Ovary (tissue), 9 donors: ENCODE measurements around the gene IGSF11. TPM values are rescaled to one million over a fixed set of nuclear protein-coding genes. Genes with fewer than 3 reads are reported as not detected.

Experiments used
- DNase-seq, 5 donors: peaks; one replicate each; pipeline ENCODE4 v3.0.0-alpha.2; 2019 to 2020
- H3K27ac ChIP-seq, 2 donors: fragments of 200-600 bp; one replicate each; pipeline versions ENCODE4 v1.5.1 to v1.8.0; 2019 to 2022
- H3K27me3 ChIP-seq: fragments of 200-600 bp; one replicate; pipeline ENCODE4 v1.8.0; 2022
- H3K36me3 ChIP-seq: fragments of 200-600 bp; sonication (generic); one replicate; pipeline ENCODE4 v1.5.1; 2019
- H3K4me1 ChIP-seq: one replicate; pipeline ENCODE4 v1.8.1; 2013; ENCODE audit warnings: mild to moderate bottlenecking, moderate library complexity; ENCODE audit not compliant: insufficient read depth
- H3K4me3 ChIP-seq: fragments of 200-600 bp; sonication (generic); one replicate; pipeline ENCODE4 v1.5.1; 2017
- H3K9me3 ChIP-seq, 2 donors: fragments of 200-600 bp in 1 of 2; sonication (generic) in 1 of 2; one replicate each; pipeline versions ENCODE4 v1.5.1 to v1.8.1; 2013 to 2019; ENCODE audit warnings: mild to moderate bottlenecking in 1 of 2, moderate library complexity in 1 of 2
- EP300 ChIP-seq: sonication (generic); formaldehyde crosslinking; IDR thresholded peaks from one replicate; pipeline ENCODE4 v1.6.1; 2017; ENCODE audit warnings: antibody characterized with exemption
- POLR2A ChIP-seq: fragments of 450-650 bp; IDR thresholded peaks from one replicate; pipeline ENCODE4 v1.6.1; 2017; ENCODE audit warnings: antibody characterized with exemption, mild to moderate bottlenecking, moderate library complexity
- WGBS, 3 donors: extraction: QIAGEN DNeasy Blood & Tissue Kit in 1 of 3; methylation state at CpG; one replicate each; pipeline versions ENCODE4 v1.1.5 to v1.1.7; 2013 to 2017; 5-methylcytosine and 5-hydroxymethylcytosine counted together
- intact Hi-C, 4 donors: fragments of 100-400 bp; cut with DNase I; formaldehyde crosslinking; loops; one replicate each; pipeline versions ENCODE4 v1.11.0 to v1.15.1; 2022 to 2023
- polyA plus RNA-seq, 2 donors: library from polyadenylated mRNA; stranded (reverse); fragments of 200-250 nt in 1 of 2; fragments of 350-450 nt in 1 of 2; fragmentation: Illumina TruSeq in 1 of 2; extraction: RNeasy Lipid Tissue Mini Kit (QIAGEN cat#74804) in 1 of 2; gene quantifications; one replicate each; pipeline ENCODE4 v1.2.3, GENCODE V29; 2013 to 2014
- total RNA-seq, 7 donors: library from RNA; depleted of rRNA in 2 of 7; stranded (reverse); fragments of >200 nt in 2 of 7; fragmentation: NEBNext Ultra II Directional in 3 of 7; extraction: Animal tissue kit (Norgen Biotek cat#: 25700) in 3 of 7; gene quantifications; one replicate each; pipeline versions ENCODE4 v1.1.0 to v1.2.4, GENCODE V29; 2016 to 2023
- TF ChIP-seq, protein P1 (sequence below), 3 donors: fragments of 450-650 bp in 2 of 3; fragments of 200-600 bp in 1 of 3; IDR thresholded peaks; one replicate each; pipeline versions ENCODE4 v1.5.1 to v1.8.0; 2016 to 2022; ENCODE audit warnings: antibody characterized with exemption in 3 of 3, mild to moderate bottlenecking in 1 of 3
- donor health status: DM: no; HTN: no; CAD: no; lungs with moderate emphysema.
- donor health status: DM: no; HTN: no; CAD: no.
- donor health status: Bipolar disorder and iron deficiency.
- donor health status: DM: yes; HTN: yes; CAD: no.
- donor health status: DM: no; HTN: no; CAD: no.
- donor health status: DM: yes; HTN: yes; CAD: no.

The IGSF11 gene
- total and polyA plus RNA-seq, 9 donors, result 8.9 to 22.3 (median 16.8) TPM

DNA sequence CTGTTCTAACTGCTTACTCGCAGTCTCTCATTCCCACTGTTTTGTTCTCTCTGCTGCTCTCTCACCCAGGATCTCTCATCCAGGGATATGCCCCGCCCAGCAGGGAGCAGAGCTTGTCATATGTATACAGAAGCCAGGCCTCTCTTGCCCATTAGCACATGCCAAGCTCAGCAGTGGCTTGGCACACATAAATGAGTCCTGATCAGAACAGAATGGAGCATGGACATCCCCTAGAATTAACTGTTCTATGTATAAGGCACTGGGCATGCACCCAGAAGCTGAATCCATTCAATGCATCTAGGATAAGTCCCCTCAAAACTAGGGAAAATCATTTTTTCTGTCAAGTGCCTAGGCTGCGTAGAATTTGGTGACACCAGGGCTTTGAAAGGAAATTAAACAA, 61.6 kb downstream of the IGSF11 start:
- Histone ChIP-seq H3K9me3 (no peaks in the 10 kb centered on the region), H3K4me1 (peaks cover 5% of the 10 kb centered on the region), H3K27me3 (no peaks in the 10 kb centered on the region), H3K4me3 (no peak overlapping the region), H3K27ac (no peak overlapping the region), H3K36me3 (no peaks in the 10 kb centered on the region)
- intact Hi-C loops, result no loop called here
- 88 to 91% (median 89%) methylated on average over 3 of the region's 3 CpGs for WGBS, 3 donors
- TF ChIP-seq, protein P1, sequence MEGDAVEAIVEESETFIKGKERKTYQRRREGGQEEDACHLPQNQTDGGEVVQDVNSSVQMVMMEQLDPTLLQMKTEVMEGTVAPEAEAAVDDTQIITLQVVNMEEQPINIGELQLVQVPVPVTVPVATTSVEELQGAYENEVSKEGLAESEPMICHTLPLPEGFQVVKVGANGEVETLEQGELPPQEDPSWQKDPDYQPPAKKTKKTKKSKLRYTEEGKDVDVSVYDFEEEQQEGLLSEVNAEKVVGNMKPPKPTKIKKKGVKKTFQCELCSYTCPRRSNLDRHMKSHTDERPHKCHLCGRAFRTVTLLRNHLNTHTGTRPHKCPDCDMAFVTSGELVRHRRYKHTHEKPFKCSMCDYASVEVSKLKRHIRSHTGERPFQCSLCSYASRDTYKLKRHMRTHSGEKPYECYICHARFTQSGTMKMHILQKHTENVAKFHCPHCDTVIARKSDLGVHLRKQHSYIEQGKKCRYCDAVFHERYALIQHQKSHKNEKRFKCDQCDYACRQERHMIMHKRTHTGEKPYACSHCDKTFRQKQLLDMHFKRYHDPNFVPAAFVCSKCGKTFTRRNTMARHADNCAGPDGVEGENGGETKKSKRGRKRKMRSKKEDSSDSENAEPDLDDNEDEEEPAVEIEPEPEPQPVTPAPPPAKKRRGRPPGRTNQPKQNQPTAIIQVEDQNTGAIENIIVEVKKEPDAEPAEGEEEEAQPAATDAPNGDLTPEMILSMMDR (IDR thresholded peaks at IDR 0.05), result no peak
- TF ChIP-seq POLR2A (no peak), EP300 (no peak)
- no peak for DNase-seq

DNA sequence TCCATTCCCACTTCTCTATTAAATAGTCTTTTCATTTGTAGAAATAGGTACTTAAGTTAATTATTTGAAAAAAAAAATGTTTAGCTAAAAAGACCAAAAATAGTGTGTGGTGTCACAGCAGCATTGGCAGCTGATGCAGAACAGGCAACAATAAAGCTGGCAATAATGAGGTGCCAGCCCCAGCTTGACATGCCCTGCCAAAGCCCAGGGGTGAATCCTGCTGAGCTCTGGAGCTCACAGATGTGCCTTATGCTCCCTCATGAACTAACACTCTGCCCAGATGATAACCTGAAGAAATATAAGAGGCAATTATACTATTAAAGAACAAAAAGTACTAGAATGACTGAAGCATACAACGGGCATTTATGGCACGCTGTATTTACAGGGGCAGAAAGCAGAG, 63.8 kb downstream of the IGSF11 start:
- no peak overlapping the region for H3K4me3 ChIP-seq
- intact Hi-C loops, result no loop called here
- no peaks in the 10 kb centered on the region for H3K4me1 ChIP-seq
- no peaks in the 10 kb centered on the region for H3K9me3 ChIP-seq
- H3K36me3 ChIP-seq, result no peaks in the 10 kb centered on the region
- H3K27ac ChIP-seq, result no peak overlapping the region
- H3K27me3 ChIP-seq, result no peaks in the 10 kb centered on the region
- no peak for DNase-seq
- WGBS, 3 donors, result 70 to 86% (median 80%) methylated on average over 2 of the region's 2 CpGs
- no peak for TF ChIP-seq POLR2A

DNA sequence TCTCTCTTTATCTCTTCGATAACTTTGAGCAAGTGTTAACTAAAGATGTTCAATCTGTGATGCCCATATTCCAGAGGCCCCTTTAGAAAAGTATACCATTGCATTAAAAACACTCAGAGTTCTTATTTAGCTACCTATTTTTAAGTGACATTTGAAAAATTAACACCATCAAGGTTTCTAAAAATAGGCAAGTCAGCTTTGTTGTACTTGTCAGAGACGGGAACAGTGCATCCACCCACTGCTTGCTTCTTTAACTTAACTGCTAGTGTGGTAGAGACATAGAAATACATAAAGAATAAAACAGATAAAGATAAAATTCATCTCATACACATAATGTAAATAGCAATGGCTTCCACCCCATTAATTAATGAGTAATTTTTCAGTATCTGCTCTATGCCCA, 66.0 kb downstream of the IGSF11 start:
- no peak for DNase-seq
- no peaks in the 10 kb centered on the region for H3K36me3 ChIP-seq
- no peaks in the 10 kb centered on the region for H3K4me1 ChIP-seq
- no peak overlapping the region for H3K27ac ChIP-seq
- H3K27me3 ChIP-seq, result no peaks in the 10 kb centered on the region
- H3K4me3 ChIP-seq, result no peak overlapping the region
- H3K9me3 ChIP-seq, result no peaks in the 10 kb centered on the region
- TF ChIP-seq POLR2A, result no peak
- TF ChIP-seq, protein P1 (IDR thresholded peaks at IDR 0.05), result no peak
- no peak for TF ChIP-seq EP300
- 67 to 74% (median 67%) methylated on average over 2 of the region's 2 CpGs for WGBS, 3 donors
- intact Hi-C loops, result no loop called here

DNA sequence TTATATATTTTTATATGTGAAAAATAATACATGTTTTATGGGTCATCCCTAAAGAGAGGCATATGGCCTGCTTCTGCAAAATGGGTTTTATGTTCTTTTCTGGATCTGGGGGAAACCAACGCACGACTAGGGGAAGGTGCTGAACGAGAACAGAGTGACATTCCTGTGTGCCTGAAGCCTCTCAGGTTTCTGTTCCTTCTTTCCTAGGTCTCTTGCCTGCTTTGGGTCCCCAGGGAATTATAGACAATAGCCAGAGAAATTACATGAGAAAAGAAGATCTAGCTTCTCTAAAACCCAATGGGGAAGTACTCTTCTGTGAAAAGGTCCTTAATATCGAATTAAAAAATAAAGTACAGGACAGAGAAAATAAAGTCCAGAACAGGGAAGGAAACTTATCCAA, 66.5 kb downstream of the IGSF11 start:
- TF ChIP-seq, protein P1 (IDR thresholded peaks at IDR 0.05), result no peak
- TF ChIP-seq EP300 (no peak), POLR2A (no peak)
- DNase-seq, result no peak
- H3K4me1 ChIP-seq, result no peaks in the 10 kb centered on the region
- intact Hi-C loops, result no loop called here
- no peak overlapping the region for H3K4me3 ChIP-seq
- no peaks in the 10 kb centered on the region for H3K9me3 ChIP-seq
- H3K36me3 ChIP-seq, result no peaks in the 10 kb centered on the region
- H3K27ac ChIP-seq, result no peak overlapping the region
- WGBS, 3 donors, result 79 to 83% (median 81%) methylated on average over 4 of the region's 4 CpGs
- H3K27me3 ChIP-seq, result no peaks in the 10 kb centered on the region

DNA sequence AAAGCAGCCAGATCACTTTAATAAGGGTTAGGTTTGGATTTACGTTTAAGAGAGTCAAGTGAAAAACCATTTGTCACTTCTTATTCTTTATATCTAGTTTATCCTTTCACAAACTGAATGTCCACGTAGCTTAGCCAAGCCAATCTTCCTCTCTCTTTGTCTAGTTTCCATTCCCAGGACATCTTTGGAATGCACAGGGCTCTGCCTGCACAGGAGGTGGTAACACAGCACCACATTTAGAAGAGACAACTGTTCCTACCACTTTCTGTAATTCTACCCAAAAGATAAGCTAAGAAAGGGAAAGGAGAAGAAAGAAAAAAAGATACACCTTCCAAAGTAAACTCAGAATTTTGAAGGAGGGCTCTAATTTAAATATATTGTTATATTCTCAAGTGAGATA, 67.9 kb downstream of the IGSF11 start:
- TF ChIP-seq POLR2A (no peak), EP300 (no peak)
- TF ChIP-seq, protein P1 (IDR thresholded peaks at IDR 0.05), result no peak
- no peaks in the 10 kb centered on the region for H3K9me3 ChIP-seq
- H3K4me3 ChIP-seq, result no peak overlapping the region
- WGBS, 3 donors, result 63 to 80% (median 79%) methylated on average over 2 of the region's 2 CpGs
- no peaks in the 10 kb centered on the region for H3K4me1 ChIP-seq
- DNase-seq, result no peak
- intact Hi-C loops, result no loop called here
- no peak overlapping the region for H3K27ac ChIP-seq
- no peaks in the 10 kb centered on the region for H3K27me3 ChIP-seq
- no peaks in the 10 kb centered on the region for H3K36me3 ChIP-seq
